Upper lobe of right lung (tissue), 1 donor: ENCODE measurements around the gene ZNF320. TPM values are rescaled to one million over a fixed set of nuclear protein-coding genes. Genes with fewer than 3 reads are reported as not detected.

Experiments used
- ATAC-seq: fragments of 200-7000 bp; cut with Tn5 transposase; one replicate; pipeline ENCODE4 v1.9.1; 2020; ENCODE audit warnings: mild to moderate bottlenecking, moderate library complexity
- DNase-seq: peaks from one replicate; pipeline ENCODE4 v3.0.0-alpha.2; 2020
- H3K27ac ChIP-seq: fragments of 200-600 bp; one replicate; pipeline ENCODE4 v1.8.0; 2022
- H3K27me3 ChIP-seq: fragments of 200-600 bp; one replicate; pipeline ENCODE4 v1.8.0; 2022; ENCODE audit warnings: mild to moderate bottlenecking
- H3K36me3 ChIP-seq: fragments of 200-600 bp; one replicate; pipeline ENCODE4 v1.8.0; 2022
- H3K4me1 ChIP-seq: fragments of 200-600 bp; one replicate; pipeline ENCODE4 v1.8.0; 2022
- H3K4me3 ChIP-seq: fragments of 200-600 bp; one replicate; pipeline ENCODE4 v1.8.0; 2022; ENCODE audit warnings: mild to moderate bottlenecking
- H3K9me3 ChIP-seq: fragments of 200-600 bp; one replicate; pipeline ENCODE4 v1.8.0; 2022
- CTCF ChIP-seq: fragments of 200-600 bp; IDR thresholded peaks from one replicate; pipeline ENCODE4 v1.8.0; 2022; ENCODE audit warnings: antibody characterized with exemption
- intact Hi-C: fragments of 100-400 bp; cut with DNase I; formaldehyde crosslinking; loops from one replicate; pipeline ENCODE4 v1.11.0; 2022
- total RNA-seq: library from RNA; stranded (reverse); fragmentation: NEBNext Ultra II Directional; extraction: Animal tissue kit (Norgen Biotek cat#: 25700); gene quantifications from one replicate; pipeline ENCODE4 v1.2.1, GENCODE V29; 2021
- donor health status: DM: no; HTN: yes; CAD: no; lungs with severe emphysema.

ZNF320 gene
- total RNA-seq, 1 donor from 2014 or later: 19.0 TPM

DNA sequence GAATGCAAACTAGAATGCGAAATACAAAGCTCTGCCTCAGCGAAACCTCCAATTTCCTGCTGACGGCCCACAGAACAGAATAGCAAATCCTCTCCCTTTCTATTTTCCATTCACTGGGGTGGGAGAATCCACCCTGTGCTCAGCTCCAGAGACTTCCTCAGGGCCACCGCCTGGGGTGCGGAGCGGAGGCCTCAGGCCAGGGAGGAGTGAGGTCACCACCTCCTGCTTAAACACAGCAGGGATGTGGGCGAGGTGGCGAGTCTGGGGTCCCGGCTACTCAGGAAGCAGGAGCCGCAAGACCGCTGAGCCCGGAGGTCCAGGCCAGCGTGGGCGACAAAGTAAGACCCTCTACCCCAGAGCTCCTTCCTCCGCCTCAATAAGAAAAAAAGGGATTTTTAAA lies 666 bp upstream of the ZNF320 start:
- Histone ChIP-seq H3K27ac (peak overlapping the region; percentile 91), H3K27me3 (no peaks in the 10 kb centered on the region), H3K4me3 (peak overlapping the region; percentile 73), H3K36me3 (no peaks in the 10 kb centered on the region), H3K9me3 (no peaks in the 10 kb centered on the region), H3K4me1 (peaks cover 5% of the 10 kb centered on the region)
- ATAC-seq (no peak), DNase-seq (no peak)
- TF ChIP-seq CTCF: no peak
- intact Hi-C loops: no loop called here

DNA sequence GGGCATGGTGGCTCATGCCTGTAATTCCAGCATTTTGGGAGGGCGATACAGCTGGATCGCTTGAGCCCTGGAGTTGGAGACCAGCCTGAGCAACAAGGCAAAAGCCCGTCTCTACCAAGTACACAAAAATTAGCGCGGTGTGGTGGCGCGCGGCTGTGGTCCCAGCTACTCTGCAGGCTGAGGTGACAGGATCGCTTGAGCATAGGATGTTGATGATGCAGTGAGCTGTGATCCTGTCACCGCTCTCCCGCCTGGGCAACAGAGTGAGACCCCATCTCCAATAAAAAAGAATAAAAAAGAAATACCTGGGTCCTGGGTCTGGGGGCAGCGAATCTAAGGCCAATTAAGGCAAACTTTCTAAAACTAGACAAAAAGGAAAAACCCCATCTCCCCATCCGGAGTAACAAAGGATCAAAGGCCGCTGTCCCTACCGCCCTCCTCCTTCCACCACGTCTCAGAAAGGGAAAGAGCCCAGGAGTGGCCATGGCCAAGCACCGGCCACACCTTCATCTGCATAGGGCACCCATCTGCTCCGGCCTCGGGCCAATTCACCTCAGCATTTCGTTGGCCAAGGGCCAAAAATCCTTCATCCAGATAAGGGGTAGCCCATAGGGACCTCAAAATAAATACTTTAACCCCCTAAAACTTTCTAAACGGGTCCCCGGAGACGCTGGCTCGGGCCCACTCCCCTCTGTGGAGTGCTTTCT lies 851 bp downstream of the ZNF320 start:
- peaks cover 3% of the 10 kb centered on the region for H3K36me3 ChIP-seq
- no peaks in the 10 kb centered on the region for H3K9me3 ChIP-seq
- peaks cover 5% of the 10 kb centered on the region for H3K4me1 ChIP-seq
- no peak for TF ChIP-seq CTCF
- ATAC-seq (peak; percentile 67), DNase-seq (peak; percentile 66)
- H3K27ac ChIP-seq: peak overlapping the region; percentile 91
- H3K4me3 ChIP-seq: peak overlapping the region; percentile 73
- no peaks in the 10 kb centered on the region for H3K27me3 ChIP-seq
- intact Hi-C loops: no loop called here

DNA sequence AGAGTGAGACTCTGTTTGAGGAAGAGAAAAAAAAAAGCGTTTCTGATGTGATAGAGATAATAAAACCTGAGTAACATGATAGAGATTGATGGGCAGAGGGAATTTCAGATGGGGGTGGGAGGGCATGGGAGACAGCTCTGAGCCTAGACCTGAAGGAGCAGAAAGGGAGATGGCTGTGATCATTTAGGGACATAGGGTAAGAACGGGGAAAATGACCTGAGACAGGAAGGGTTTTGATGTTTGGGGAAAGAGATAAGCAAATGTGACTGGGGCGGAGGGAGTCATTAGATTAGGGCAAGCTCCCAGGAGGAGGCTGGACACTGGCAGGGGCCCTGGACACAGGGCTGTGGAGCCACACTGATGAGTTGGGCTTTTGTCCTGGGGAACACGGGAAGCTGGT lies 6.1 kb downstream of the ZNF320 start:
- peaks cover 48% of the 10 kb centered on the region for H3K36me3 ChIP-seq
- no peak overlapping the region for H3K4me3 ChIP-seq
- intact Hi-C loops: no loop called here
- DNase-seq (no peak), ATAC-seq (no peak)
- H3K9me3 ChIP-seq: no peaks in the 10 kb centered on the region
- H3K27ac ChIP-seq: no peak overlapping the region
- H3K27me3 ChIP-seq: no peaks in the 10 kb centered on the region
- H3K4me1 ChIP-seq: peaks cover under 1% of the 10 kb centered on the region
- no peak for TF ChIP-seq CTCF

- Histone ChIP-seq H3K9me3 (no peaks in the 10 kb centered on the region), H3K27me3 (no peaks in the 10 kb centered on the region), H3K27ac (no peak overlapping the region), H3K4me1 (no peaks in the 10 kb centered on the region), H3K36me3 (peaks cover 62% of the 10 kb centered on the region), H3K4me3 (no peak overlapping the region)
- intact Hi-C loops: no loop called here
- TF ChIP-seq CTCF: no peak
- DNase-seq (no peak), ATAC-seq (no peak)
These were observed 7.5 kb downstream of the ZNF320 start for GRCh38 chr19:52889931-52890330.

GRCh38 chr19:52889076-52889475 lies 8.4 kb downstream of the ZNF320 start:
- no peak overlapping the region for H3K27ac ChIP-seq
- no peaks in the 10 kb centered on the region for H3K4me1 ChIP-seq
- no peak overlapping the region for H3K4me3 ChIP-seq
- intact Hi-C loops: no loop called here
- H3K9me3 ChIP-seq: no peaks in the 10 kb centered on the region
- no peak for DNase-seq
- H3K27me3 ChIP-seq: no peaks in the 10 kb centered on the region
- no peak for ATAC-seq
- TF ChIP-seq CTCF: no peak
- peaks cover 71% of the 10 kb centered on the region for H3K36me3 ChIP-seq
